Fibroblast of lung (primary cell): ENCODE measurements around the gene RABGGTB. TPM values are rescaled to one million over a fixed set of nuclear protein-coding genes. Genes with fewer than 3 reads are reported as not detected.
"Not testable (repeated sequence)": the region's sequence is repeated elsewhere in the genome, so short reads cannot be mapped to it uniquely, and the experiment has no call there.

Experiments
- DNase-seq, 2 donors: peaks; one replicate each; pipeline versions ENCODE4 v3.0.0 to v3.0.0-alpha.2; 2010; ENCODE audit warnings: low read depth in 2 of 2
- H2AFZ ChIP-seq: 2 replicates; pipeline ENCODE4 v1.5.1; 2012; ENCODE audit warnings: low read length, control low read depth, inconsistent platforms
- H3K27ac ChIP-seq: 2 replicates; pipeline ENCODE4 v1.5.1; 2011; ENCODE audit warnings: low read length, control low read depth; ENCODE audit not compliant: insufficient read depth
- H3K27me3 ChIP-seq: 2 replicates; pipeline ENCODE4 v1.5.1; 2011; ENCODE audit warnings: mild to moderate bottlenecking, low read length; ENCODE audit not compliant: control insufficient read depth, insufficient read depth
- H3K36me3 ChIP-seq: 2 replicates; pipeline ENCODE4 v1.5.1; 2011; ENCODE audit warnings: low read length; ENCODE audit not compliant: control insufficient read depth, insufficient read depth
- H3K4me1 ChIP-seq: 2 replicates; pipeline ENCODE4 v1.5.1; 2011; ENCODE audit warnings: low read length; ENCODE audit not compliant: control insufficient read depth, insufficient read depth; ENCODE audit errors: extremely low read depth
- H3K4me2 ChIP-seq: 2 replicates; pipeline ENCODE4 v1.5.1; 2011; ENCODE audit warnings: low read length, control low read depth; ENCODE audit not compliant: insufficient read depth; ENCODE audit errors: extremely low read depth
- H3K4me3 ChIP-seq, 4 experiments: fragments of 200-600 bp in 1 of 4; sonication (generic) in 1 of 4; replicated peaks in 1 of 4; 2 replicates each; pipeline ENCODE4 v1.5.1; 2011 to 2016; ENCODE audit warnings: low read length in 4 of 4, low read depth in 3 of 4, mild to moderate bottlenecking in 3 of 4, control low read depth in 2 of 4, inconsistent platforms in 1 of 4, mixed read lengths in 1 of 4; ENCODE audit not compliant: insufficient read depth in 1 of 4; ENCODE audit errors: control extremely low read depth in 1 of 4
- H3K79me2 ChIP-seq: 2 replicates; pipeline ENCODE4 v1.5.1; 2012; ENCODE audit warnings: mild to moderate bottlenecking, low read length, inconsistent platforms; ENCODE audit not compliant: control insufficient read depth, insufficient read depth
- H3K9ac ChIP-seq: 2 replicates; pipeline ENCODE4 v1.5.1; 2011; ENCODE audit warnings: mild to moderate bottlenecking, low read length, control low read depth; ENCODE audit not compliant: insufficient read depth
- H3K9me3 ChIP-seq: 2 replicates; pipeline ENCODE4 v1.5.1; 2012; ENCODE audit warnings: low read depth, low read length; ENCODE audit not compliant: control insufficient read depth, insufficient read depth
- H4K20me1 ChIP-seq: 2 replicates; pipeline ENCODE4 v1.5.1; 2011; ENCODE audit warnings: low read length; ENCODE audit not compliant: control insufficient read depth, insufficient read depth; ENCODE audit errors: extremely low read depth
- CTCF ChIP-seq, 2 donors: IDR thresholded peaks in 1 of 2; conservative IDR thresholded peaks in 1 of 2; 1 replicate in 1 of 2; 2 replicates in 1 of 2; pipeline ENCODE4 v1.5.1; 2011 to 2012; ENCODE audit warnings: low read length in 2 of 2, control low read depth in 1 of 2, inconsistent platforms in 1 of 2, low read depth in 1 of 2, mild to moderate bottlenecking in 1 of 2
- EZH2 ChIP-seq: IDR thresholded peaks from 2 replicates; pipeline ENCODE4 v1.5.1; 2012; ENCODE audit warnings: low read length, control low read depth, mild to moderate bottlenecking; ENCODE audit errors: missing control alignments
- polyA plus RNA-seq, 2 donors: library from polyadenylated mRNA; depleted of rRNA in 1 of 2; stranded (reverse) in 1 of 2; unstranded in 1 of 2; fragments of >200 nt; gene quantifications; 2 replicates each; pipeline ENCODE4 v1.2.1, GENCODE V29; 2011 to 2012; ENCODE audit warnings: missing spikeins in 1 of 2
- total RNA-seq: library from RNA; depleted of rRNA; stranded (reverse); fragments of >200 nt; gene quantifications from 2 replicates; pipeline ENCODE4 v1.2.1, GENCODE V29; 2014

The RABGGTB gene
- total and polyA plus RNA-seq, 2 donors (not counting 1 experiment from before 2014, with no cell fraction given): 83.2 to 87.5 TPM

GRCh38 chr1:75797273-75797588 lies 11.2 kb downstream of the RABGGTB start:
- TF ChIP-seq CTCF (conservative IDR thresholded peaks at IDR 0.05 in 1 of 2, IDR thresholded peaks at IDR 0.05 in 1 of 2; ENCODE audit: low read depth in 1 of 2, low read length in 2 of 2) (no peak), EZH2 (no peak)
- no peaks in the 10 kb centered on the region for H3K27me3 ChIP-seq

GRCh38 chr1:75797606-75798216 lies 11.7 kb downstream of the RABGGTB start:
- Histone ChIP-seq H3K4me2 (no peak overlapping the region), H2AFZ (no peak overlapping the region), H3K9ac (no peak overlapping the region), H3K27ac (no peak overlapping the region), H4K20me1 (no peaks in the 10 kb centered on the region), H3K4me3 (no peak overlapping the region), H3K79me2 (no peaks in the 10 kb centered on the region), H3K27me3 (no peaks in the 10 kb centered on the region), H3K9me3 (no peaks in the 10 kb centered on the region), H3K36me3 (peaks cover 9% of the 10 kb centered on the region), H3K4me1 (no peaks in the 10 kb centered on the region)
- TF ChIP-seq EZH2: no peak
- no peak for TF ChIP-seq CTCF (conservative IDR thresholded peaks at IDR 0.05 in 1 of 2, IDR thresholded peaks at IDR 0.05 in 1 of 2; ENCODE audit: low read depth in 1 of 2, low read length in 2 of 2)
- DNase-seq: no peak

More at GRCh38 chr1:75797273-75797588, 11.2 kb downstream of the RABGGTB start:
- Histone ChIP-seq H3K9ac (no peak overlapping the region), H3K36me3 (peaks cover 9% of the 10 kb centered on the region), H3K79me2 (no peaks in the 10 kb centered on the region), H4K20me1 (no peaks in the 10 kb centered on the region), H3K4me3 (no peak overlapping the region), H3K9me3 (no peaks in the 10 kb centered on the region), H2AFZ (no peak overlapping the region), H3K4me1 (no peaks in the 10 kb centered on the region), H3K27ac (no peak overlapping the region), H3K4me2 (no peak overlapping the region)
- peak in 1 of 2 donors; percentile 6 for DNase-seq

DNA sequence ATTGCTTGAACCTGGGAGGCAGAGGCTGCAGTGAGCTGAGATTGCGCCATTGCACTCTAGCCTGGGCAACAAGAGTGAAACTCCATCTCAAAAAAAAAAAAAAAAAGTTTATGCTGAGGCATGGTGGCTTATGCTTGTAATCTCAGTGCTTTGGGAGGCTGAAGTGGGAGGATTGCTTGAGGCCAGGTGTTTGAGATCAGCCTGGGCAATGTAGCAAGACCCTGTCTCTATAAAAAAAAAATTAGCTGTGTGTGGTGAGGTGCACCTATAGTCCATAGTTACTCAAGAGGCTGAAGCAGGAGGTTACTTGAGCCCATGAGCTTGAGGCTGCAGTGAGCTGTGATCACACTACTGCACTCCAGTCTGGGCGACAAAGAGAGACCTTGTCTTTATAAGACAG lies 15.4 kb downstream of the RABGGTB start:
- not testable (repeated sequence) for H2AFZ ChIP-seq, H3K4me1 ChIP-seq, H3K36me3 ChIP-seq, H3K79me2 ChIP-seq, H3K9ac ChIP-seq, H3K27me3 ChIP-seq, H3K9me3 ChIP-seq, H3K4me2 ChIP-seq, DNase-seq, H4K20me1 ChIP-seq, H3K4me3 ChIP-seq, H3K27ac ChIP-seq
